ENCODE data around the gene DOP1B.

DOP1B gene

GRCh38 chr21:36148886-36149285 is 7.7 kb upstream of the DOP1B start:
- no peak overlapping the region for H3K9ac ChIP-seq (ENCODE audit: low read length)
- no peak for TF ChIP-seq EZH2 (optimal IDR thresholded peaks at IDR 0.05; ENCODE audit: low read depth, low read length)
- TF ChIP-seq, protein P1, sequence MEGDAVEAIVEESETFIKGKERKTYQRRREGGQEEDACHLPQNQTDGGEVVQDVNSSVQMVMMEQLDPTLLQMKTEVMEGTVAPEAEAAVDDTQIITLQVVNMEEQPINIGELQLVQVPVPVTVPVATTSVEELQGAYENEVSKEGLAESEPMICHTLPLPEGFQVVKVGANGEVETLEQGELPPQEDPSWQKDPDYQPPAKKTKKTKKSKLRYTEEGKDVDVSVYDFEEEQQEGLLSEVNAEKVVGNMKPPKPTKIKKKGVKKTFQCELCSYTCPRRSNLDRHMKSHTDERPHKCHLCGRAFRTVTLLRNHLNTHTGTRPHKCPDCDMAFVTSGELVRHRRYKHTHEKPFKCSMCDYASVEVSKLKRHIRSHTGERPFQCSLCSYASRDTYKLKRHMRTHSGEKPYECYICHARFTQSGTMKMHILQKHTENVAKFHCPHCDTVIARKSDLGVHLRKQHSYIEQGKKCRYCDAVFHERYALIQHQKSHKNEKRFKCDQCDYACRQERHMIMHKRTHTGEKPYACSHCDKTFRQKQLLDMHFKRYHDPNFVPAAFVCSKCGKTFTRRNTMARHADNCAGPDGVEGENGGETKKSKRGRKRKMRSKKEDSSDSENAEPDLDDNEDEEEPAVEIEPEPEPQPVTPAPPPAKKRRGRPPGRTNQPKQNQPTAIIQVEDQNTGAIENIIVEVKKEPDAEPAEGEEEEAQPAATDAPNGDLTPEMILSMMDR (IDR thresholded peaks at IDR 0.05; ENCODE audit: low read length), result no peak
- TF ChIP-seq EZH2phosphoT487 (IDR thresholded peaks at IDR 0.05; ENCODE audit: low read length), result no peak
- H3K79me2 ChIP-seq (ENCODE audit: low read length), result no peaks in the 10 kb centered on the region
- H4K20me1 ChIP-seq (ENCODE audit: insufficient read depth, low read length), result no peaks in the 10 kb centered on the region
- H3K4me2 ChIP-seq (ENCODE audit: low read depth, low read length), result no peak overlapping the region
- H3K9me3 ChIP-seq (replicated peaks; ENCODE audit: insufficient read depth, low read length), result no peaks in the 10 kb centered on the region
- H3K36me3 ChIP-seq (replicated peaks; ENCODE audit: insufficient read depth, low read length), result no peaks in the 10 kb centered on the region
- H3K27me3 ChIP-seq (replicated peaks; ENCODE audit: insufficient read depth, low read length), result no peaks in the 10 kb centered on the region
- H3F3A ChIP-seq (ENCODE audit: insufficient read depth, low read length), result no peaks in the 10 kb centered on the region; the same call in 1 of the 2 replicates
- H3K27ac ChIP-seq (ENCODE audit: low read length), result no peak overlapping the region
- H3K4me1 ChIP-seq (ENCODE audit: low read length), result peaks cover 15% of the 10 kb centered on the region
- DNase-seq, result no peak
- no peak overlapping the region for H2AFZ ChIP-seq (ENCODE audit: low read length)
- H3K4me3 ChIP-seq (ENCODE audit: low read length), result no peak overlapping the region
- H3K9me2 ChIP-seq (replicated peaks; ENCODE audit: insufficient read depth, low read length), result no peaks in the 10 kb centered on the region

- Histone ChIP-seq H3K27me3 (replicated peaks; ENCODE audit: insufficient read depth, low read length) (no peaks in the 10 kb centered on the region), H3K79me2 (ENCODE audit: low read length) (no peaks in the 10 kb centered on the region), H2AFZ (ENCODE audit: low read length) (peak overlapping the region; percentile 74), H3K9me2 (replicated peaks; ENCODE audit: insufficient read depth, low read length) (no peaks in the 10 kb centered on the region), H3K4me1 (ENCODE audit: low read length) (peaks cover 15% of the 10 kb centered on the region), H4K20me1 (ENCODE audit: insufficient read depth, low read length) (no peaks in the 10 kb centered on the region), H3K9me3 (replicated peaks; ENCODE audit: insufficient read depth, low read length) (no peaks in the 10 kb centered on the region), H3K4me2 (ENCODE audit: low read depth, low read length) (peak overlapping the region; percentile 16; the same call in 1 of the 2 replicates), H3K9ac (ENCODE audit: low read length) (no peak overlapping the region), H3K36me3 (replicated peaks; ENCODE audit: insufficient read depth, low read length) (no peaks in the 10 kb centered on the region), H3F3A (ENCODE audit: insufficient read depth, low read length) (no peaks in the 10 kb centered on the region; the same call in 1 of the 2 replicates), H3K4me3 (ENCODE audit: low read length) (no peak overlapping the region), H3K27ac (ENCODE audit: low read length) (peak overlapping the region; percentile 1; the same call in 1 of the 2 replicates)
- TF ChIP-seq EZH2phosphoT487 (IDR thresholded peaks at IDR 0.05; ENCODE audit: low read length), result no peak
- no peak for TF ChIP-seq EZH2 (optimal IDR thresholded peaks at IDR 0.05; ENCODE audit: low read depth, low read length)
- TF ChIP-seq, protein P1 (IDR thresholded peaks at IDR 0.05; ENCODE audit: low read length), result no peak
- peak; percentile 56 for DNase-seq
Measured at GRCh38 chr21:36149788-36150711, 6.6 kb upstream of the DOP1B start.

- Histone ChIP-seq H3K4me1 (ENCODE audit: low read length) (peaks cover 4% of the 10 kb centered on the region), H3K36me3 (replicated peaks; ENCODE audit: insufficient read depth, low read length) (no peaks in the 10 kb centered on the region), H3K9me2 (replicated peaks; ENCODE audit: insufficient read depth, low read length) (no peaks in the 10 kb centered on the region), H3K9ac (ENCODE audit: low read length) (peak overlapping the region; percentile 40; the same call in 1 of the 2 replicates), H3K27me3 (replicated peaks; ENCODE audit: insufficient read depth, low read length) (no peaks in the 10 kb centered on the region; the same call in 1 of the 2 replicates), H4K20me1 (ENCODE audit: insufficient read depth, low read length) (no peaks in the 10 kb centered on the region), H3K4me2 (ENCODE audit: low read depth, low read length) (peak overlapping the region; percentile 98), H2AFZ (ENCODE audit: low read length) (peak overlapping the region; percentile 95), H3K27ac (ENCODE audit: low read length) (no peak overlapping the region), H3K79me2 (ENCODE audit: low read length) (no peaks in the 10 kb centered on the region), H3K9me3 (replicated peaks; ENCODE audit: insufficient read depth, low read length) (no peaks in the 10 kb centered on the region), H3F3A (ENCODE audit: insufficient read depth, low read length) (no peaks in the 10 kb centered on the region), H3K4me3 (ENCODE audit: low read length) (peak overlapping the region; percentile 69)
- TF ChIP-seq, protein P1 (IDR thresholded peaks at IDR 0.05; ENCODE audit: low read length), result no peak
- TF ChIP-seq EZH2phosphoT487 (IDR thresholded peaks at IDR 0.05; ENCODE audit: low read length) (no peak), EZH2 (optimal IDR thresholded peaks at IDR 0.05; ENCODE audit: low read depth, low read length) (no peak)
- DNase-seq, result no peak
Measured at GRCh38 chr21:36155603-36156338, 853 bp upstream of the DOP1B start.

Measured in MM.1S (cell line).